OCI-LY7 (cell line): Measurements from ENCODE around the gene DCAF11. TPM values are rescaled to one million over a fixed set of nuclear protein-coding genes. Genes with fewer than 3 reads are reported as not detected.
A peak's percentile ranks its signal among the peaks of the same experiment; 100 is the strongest.

Experiments used
- BruUV-seq: library from RNA; stranded (reverse); fragments of 400-500 nt; replicated peaks from 2 replicates; lab custom pipeline; 2021; lab: Mats Ljungman, UMichigan
- CTCF ChIA-PET: fragments of 300-600 bp; sonication (Branson Sonifier 250); formaldehyde crosslinking; loops from one replicate; lab custom pipeline; 2022; ENCODE audit warnings: antibody characterized with exemption; ENCODE audit not compliant: unreplicated experiment; lab: Charles Lee
- POLR2A ChIA-PET: fragments of 300-600 bp; sonication (Branson Sonifier 250); formaldehyde crosslinking; loops from one replicate; lab custom pipeline; 2022; ENCODE audit warnings: antibody characterized with exemption; lab: Charles Lee
- DNase-seq: peaks from one replicate; pipeline ENCODE4 v3.0.0-alpha.2; 2015; ENCODE audit warnings: low spot score
- H2AFZ ChIP-seq: fragments of 200-600 bp; sonication (generic), shearing (Covaris generic); 2 replicates; pipeline ENCODE4 v1.6.1; 2014; ENCODE audit warnings: mild to moderate bottlenecking, antibody characterized with exemption, low read length, moderate library complexity
- H3K27ac ChIP-seq: fragments of 200-600 bp; sonication (generic); 2 replicates; pipeline ENCODE4 v1.5.1; 2014; ENCODE audit warnings: mixed run types, low read depth, mild to moderate bottlenecking, moderate library complexity, low read length, inconsistent platforms; ENCODE audit not compliant: poor library complexity, severe bottlenecking
- H3K36me3 ChIP-seq: fragments of 200-600 bp; sonication (generic); 2 replicates; pipeline ENCODE4 v1.6.1; 2014; ENCODE audit warnings: mild to moderate bottlenecking, antibody characterized with exemption, low read length, moderate library complexity, mixed read lengths; ENCODE audit not compliant: insufficient read depth
- H3K4me1 ChIP-seq: fragments of 200-600 bp; sonication (generic); 2 replicates; pipeline ENCODE4 v1.5.1; 2014; ENCODE audit warnings: mild to moderate bottlenecking, low read length; ENCODE audit not compliant: insufficient read depth, poor library complexity, severe bottlenecking
- H3K4me2 ChIP-seq: fragments of 200-600 bp; sonication (generic); 2 replicates; pipeline ENCODE4 v1.6.1; 2014; ENCODE audit warnings: mild to moderate bottlenecking, low read length
- H3K4me3 ChIP-seq: fragments of 200-600 bp; sonication (generic); 2 replicates; pipeline ENCODE4 v1.5.1; 2014; ENCODE audit warnings: mild to moderate bottlenecking, low read depth, low read length; ENCODE audit not compliant: poor library complexity, severe bottlenecking
- H3K79me2 ChIP-seq: fragments of 200-600 bp; sonication (generic); 2 replicates; pipeline ENCODE4 v1.6.1; 2016; ENCODE audit warnings: low read depth, mild to moderate bottlenecking, low read length, moderate library complexity, mixed read lengths; ENCODE audit not compliant: insufficient read depth
- H3K9me2 ChIP-seq: fragments of 200-600 bp; sonication (generic); 2 replicates; pipeline ENCODE4 v1.6.1; 2016; ENCODE audit warnings: mild to moderate bottlenecking, low read length, mixed read lengths; ENCODE audit not compliant: insufficient read depth
- H3K9me3 ChIP-seq: fragments of 200-600 bp; sonication (generic); 2 replicates; pipeline ENCODE4 v1.6.1; 2014; ENCODE audit warnings: mild to moderate bottlenecking, mixed run types, low read length, mixed read lengths
- H4K20me1 ChIP-seq: fragments of 200-600 bp; sonication (generic); 2 replicates; pipeline ENCODE4 v1.6.1; 2014; ENCODE audit warnings: mild to moderate bottlenecking, antibody characterized with exemption, low read length, moderate library complexity, mixed read lengths; ENCODE audit not compliant: insufficient read depth
- EZH2phosphoT487 ChIP-seq: fragments of 200-600 bp; sonication (generic); IDR thresholded peaks from 2 replicates; pipeline ENCODE4 v1.6.1; 2018; ENCODE audit warnings: low read depth, borderline replicate concordance, mild to moderate bottlenecking, mixed run types, antibody characterized with exemption, low read length, moderate library complexity, mixed read lengths
- intact Hi-C: fragments of 100-400 bp; cut with micrococcal nuclease; formaldehyde crosslinking; loops from one replicate; pipeline ENCODE4 v1.10.0; 2022; ENCODE audit not compliant: unreplicated experiment
- total RNA-seq, 2 experiments: library from RNA; depleted of rRNA in 1 of 2; stranded (reverse); fragments of >200 nt in 1 of 2; shearing (Covaris generic) in 1 of 2; gene quantifications; 2 replicates each; pipeline ENCODE4 v1.2.3, GENCODE V29; 2014 to 2022
- TF ChIP-seq, protein P1 (sequence below): fragments of 200-600 bp; sonication (generic); conservative IDR thresholded peaks from 2 replicates; pipeline ENCODE4 v1.5.1; 2014; ENCODE audit warnings: mild to moderate bottlenecking, antibody characterized with exemption, low read length, moderate library complexity, mixed read lengths

The DCAF11 gene
- total RNA-seq, 2 experiments from 2014 or later: 63.6 to 75.5 TPM

DNA sequence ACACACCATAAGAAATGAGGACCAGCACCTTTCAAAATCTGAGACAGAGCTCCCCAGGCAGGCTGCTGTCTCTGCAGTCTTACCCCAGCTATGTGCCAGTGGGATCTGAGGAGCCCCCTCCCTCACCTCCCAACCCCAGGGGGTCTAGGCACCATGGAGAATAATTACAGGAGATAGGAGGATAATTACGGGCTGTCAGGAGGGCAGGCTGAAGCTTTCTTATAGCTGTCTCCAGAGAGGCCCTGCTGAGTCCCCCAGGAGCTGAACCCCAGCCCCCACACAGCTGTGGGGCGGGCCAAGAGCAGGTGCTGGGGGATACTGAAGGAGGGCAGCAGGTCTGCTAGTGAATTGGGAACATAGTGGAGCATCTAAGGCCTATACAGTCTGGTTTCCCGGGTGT, 36.4 kb upstream of the DCAF11 start:
- intact Hi-C loops: no loop called here
- ChIA-PET CTCF (no interaction called here), POLR2A (no interaction called here)
- no TSS peak for BruUV-seq
- no peaks in the 10 kb centered on the region for H3K9me2 ChIP-seq
- no peak overlapping the region for H3K4me3 ChIP-seq
- no peak overlapping the region for H3K4me2 ChIP-seq
- no peak for TF ChIP-seq EZH2phosphoT487
- TF ChIP-seq, protein P1, sequence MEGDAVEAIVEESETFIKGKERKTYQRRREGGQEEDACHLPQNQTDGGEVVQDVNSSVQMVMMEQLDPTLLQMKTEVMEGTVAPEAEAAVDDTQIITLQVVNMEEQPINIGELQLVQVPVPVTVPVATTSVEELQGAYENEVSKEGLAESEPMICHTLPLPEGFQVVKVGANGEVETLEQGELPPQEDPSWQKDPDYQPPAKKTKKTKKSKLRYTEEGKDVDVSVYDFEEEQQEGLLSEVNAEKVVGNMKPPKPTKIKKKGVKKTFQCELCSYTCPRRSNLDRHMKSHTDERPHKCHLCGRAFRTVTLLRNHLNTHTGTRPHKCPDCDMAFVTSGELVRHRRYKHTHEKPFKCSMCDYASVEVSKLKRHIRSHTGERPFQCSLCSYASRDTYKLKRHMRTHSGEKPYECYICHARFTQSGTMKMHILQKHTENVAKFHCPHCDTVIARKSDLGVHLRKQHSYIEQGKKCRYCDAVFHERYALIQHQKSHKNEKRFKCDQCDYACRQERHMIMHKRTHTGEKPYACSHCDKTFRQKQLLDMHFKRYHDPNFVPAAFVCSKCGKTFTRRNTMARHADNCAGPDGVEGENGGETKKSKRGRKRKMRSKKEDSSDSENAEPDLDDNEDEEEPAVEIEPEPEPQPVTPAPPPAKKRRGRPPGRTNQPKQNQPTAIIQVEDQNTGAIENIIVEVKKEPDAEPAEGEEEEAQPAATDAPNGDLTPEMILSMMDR: no peak
- no peak overlapping the region for H3K27ac ChIP-seq
- no peaks in the 10 kb centered on the region for H3K79me2 ChIP-seq
- peaks cover 33% of the 10 kb centered on the region for H3K4me1 ChIP-seq
- no peaks in the 10 kb centered on the region for H3K9me3 ChIP-seq
- H3K36me3 ChIP-seq: no peaks in the 10 kb centered on the region
- H4K20me1 ChIP-seq: no peaks in the 10 kb centered on the region
- DNase-seq: no peak
- H2AFZ ChIP-seq: no peak overlapping the region

DNA sequence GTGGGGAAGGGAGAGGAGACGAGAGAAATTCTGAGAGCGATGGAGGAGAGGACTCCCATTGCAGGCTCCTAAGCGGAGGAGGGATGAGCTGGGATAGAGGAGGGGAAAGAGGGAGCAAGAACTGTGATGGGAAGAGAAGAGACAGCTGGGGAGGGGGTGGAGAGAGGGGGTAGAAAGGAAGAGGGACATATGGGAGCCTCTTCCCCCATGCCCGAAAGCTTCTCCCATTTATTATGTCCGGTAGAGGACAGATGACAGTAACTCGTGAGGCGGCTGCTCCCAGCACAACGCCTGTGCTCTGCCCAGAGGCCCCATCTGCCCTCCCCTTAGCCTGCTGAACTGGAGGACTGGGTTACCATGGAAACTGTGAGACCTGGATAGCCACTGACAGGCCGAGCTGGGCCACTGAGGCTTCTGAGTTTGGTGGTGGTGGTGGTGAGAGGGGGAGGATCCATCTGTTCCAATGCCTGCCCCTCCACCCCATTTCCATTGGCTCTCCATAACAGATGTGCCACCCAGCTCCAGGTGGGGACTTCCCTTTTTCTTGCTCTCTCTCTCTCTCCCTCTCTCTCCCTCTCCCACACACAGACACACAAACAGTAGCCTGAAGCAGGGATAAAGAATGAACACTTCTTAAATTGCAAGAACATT, 35.0 kb upstream of the DCAF11 start:
- no peaks in the 10 kb centered on the region for H3K36me3 ChIP-seq
- no TSS peak for BruUV-seq

More for the DNA sequence above, 35.0 kb upstream of the DCAF11 start:
- H2AFZ ChIP-seq: peak overlapping the region; percentile 77; the same call in 1 of the 2 replicates
- H3K9me3 ChIP-seq: no peaks in the 10 kb centered on the region
- H3K9me2 ChIP-seq: no peaks in the 10 kb centered on the region
- H3K27ac ChIP-seq: no peak overlapping the region
- ChIA-PET POLR2A (interaction anchor here (0.8 to 3.9 kb wide), 6 partner anchors 9 to 62 kb away, joined by 3 to 40 read pairs (median 4); partner anchors contain the start of genes CPNE6, EMC9 and PCK2), CTCF (interaction anchor here (0.6 to 1.7 kb wide), 3 partner anchors 15 to 77 kb away, joined by 5 to 9 read pairs (median 6); partner anchors contain the start of gene PCK2)
- H3K79me2 ChIP-seq: no peaks in the 10 kb centered on the region
- H3K4me1 ChIP-seq: peaks cover 33% of the 10 kb centered on the region
- TF ChIP-seq, protein P1: no peak
- no peak for TF ChIP-seq EZH2phosphoT487
- H3K4me2 ChIP-seq: peak overlapping the region; percentile 72
- no peak for DNase-seq
- no peak overlapping the region for H3K4me3 ChIP-seq
- H4K20me1 ChIP-seq: no peaks in the 10 kb centered on the region
- intact Hi-C loops: no loop called here
